GM21737 (cell line): ENCODE measurements around the gene CDK3.

ENCODE experiments used
- ATAC-seq: cut with Tn5 transposase; IDR thresholded peaks from one replicate; pipeline ENCODE4 v1.9.1; 2021; ENCODE audit warnings: mild to moderate bottlenecking, moderate library complexity; ENCODE audit not compliant: unreplicated experiment

CDK3 gene

DNA sequence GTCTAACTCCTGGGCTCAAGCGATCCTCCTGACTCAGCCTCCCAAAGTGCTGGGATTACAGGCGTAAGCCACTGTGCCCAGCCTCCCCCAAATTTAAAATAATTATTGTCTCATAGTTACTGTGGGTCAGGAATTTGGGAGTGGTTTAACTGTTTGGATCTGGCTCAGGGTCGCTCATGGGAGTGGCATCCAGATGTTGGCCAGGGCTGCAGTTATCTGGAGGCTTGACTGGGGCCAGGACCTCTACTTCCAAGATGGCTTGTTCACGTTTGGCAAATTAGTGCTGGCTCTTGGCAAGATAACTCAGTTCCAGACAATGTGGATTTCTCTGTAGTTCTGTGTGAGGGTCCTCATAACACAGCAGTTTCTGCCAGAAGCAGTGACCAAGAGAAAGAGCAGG lies 13.6 kb upstream of the CDK3 start:
- ATAC-seq: no peak

DNA sequence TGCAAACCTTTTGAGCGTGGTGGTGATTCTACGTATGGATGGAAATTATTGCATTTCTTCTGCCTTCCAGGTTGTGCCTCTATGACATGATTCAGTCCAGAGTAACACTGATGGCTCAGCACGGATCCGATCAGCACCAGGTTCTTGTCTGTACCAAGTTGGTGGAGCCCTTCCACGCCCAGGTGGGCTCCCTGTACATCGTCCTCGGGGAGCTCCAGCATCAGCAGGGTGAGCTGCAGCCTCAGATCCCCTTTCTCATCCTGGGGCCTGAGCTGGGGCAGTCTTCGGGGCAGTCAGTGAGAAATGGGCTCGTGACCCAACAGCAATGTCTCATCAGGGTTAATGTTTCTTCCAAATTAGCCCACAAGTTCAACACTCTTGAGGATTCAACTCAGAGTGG lies 9.3 kb upstream of the CDK3 start:
- no peak for ATAC-seq

DNA sequence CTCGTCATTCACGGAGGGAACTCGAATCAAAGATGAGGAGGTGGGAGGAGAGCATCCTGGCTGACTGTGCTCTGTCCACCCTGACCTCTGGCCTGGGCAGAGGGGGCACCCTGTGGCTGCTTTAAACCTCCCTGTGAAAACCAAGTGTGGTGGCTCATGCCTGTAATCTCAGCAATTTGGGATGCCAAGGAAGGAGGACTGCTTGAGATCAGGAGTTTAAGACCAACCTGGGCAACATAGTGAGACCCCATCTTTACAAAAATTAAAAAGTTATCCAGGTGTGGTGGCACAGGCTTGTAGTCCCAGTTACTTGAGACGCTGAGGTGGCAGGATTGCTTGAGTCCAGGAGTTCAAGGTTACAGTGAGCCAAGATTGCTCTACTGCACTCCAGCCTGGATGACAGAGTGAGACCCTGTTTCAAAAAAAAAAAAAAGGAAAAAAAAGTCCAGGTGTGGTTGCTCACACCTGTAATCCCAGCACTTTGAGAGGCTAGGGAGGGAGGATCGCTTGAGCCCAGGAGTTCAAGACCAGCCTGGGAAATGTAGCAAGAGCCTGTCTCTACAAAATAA lies 5.8 kb upstream of the CDK3 start:
- no peak for ATAC-seq

DNA sequence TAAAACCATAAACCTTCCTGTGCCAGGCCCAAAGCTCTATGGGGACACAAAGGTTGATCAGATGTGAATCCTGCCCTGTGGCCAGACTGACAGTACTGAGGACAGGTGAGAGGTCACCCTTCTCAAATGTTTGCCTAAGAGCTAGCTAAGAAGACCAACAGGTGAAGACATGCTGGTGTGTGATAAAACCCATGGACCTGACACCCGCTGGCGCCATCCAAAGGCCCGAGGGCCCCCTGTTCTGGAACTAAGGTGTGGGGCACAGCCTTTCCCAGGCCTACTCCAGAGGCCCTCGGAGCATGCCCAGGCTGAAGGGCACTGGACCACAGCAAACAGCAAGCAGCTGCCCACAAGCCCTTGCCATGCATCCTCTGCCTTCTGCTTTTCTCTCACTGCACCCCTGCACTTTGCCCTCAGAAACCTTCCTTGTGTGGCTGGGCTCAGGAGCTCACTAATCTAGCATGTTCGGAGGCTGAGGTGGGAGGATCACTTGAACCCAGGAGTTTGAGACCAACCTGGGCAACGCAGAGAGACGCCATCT lies 5.2 kb upstream of the CDK3 start:
- no peak for ATAC-seq

DNA sequence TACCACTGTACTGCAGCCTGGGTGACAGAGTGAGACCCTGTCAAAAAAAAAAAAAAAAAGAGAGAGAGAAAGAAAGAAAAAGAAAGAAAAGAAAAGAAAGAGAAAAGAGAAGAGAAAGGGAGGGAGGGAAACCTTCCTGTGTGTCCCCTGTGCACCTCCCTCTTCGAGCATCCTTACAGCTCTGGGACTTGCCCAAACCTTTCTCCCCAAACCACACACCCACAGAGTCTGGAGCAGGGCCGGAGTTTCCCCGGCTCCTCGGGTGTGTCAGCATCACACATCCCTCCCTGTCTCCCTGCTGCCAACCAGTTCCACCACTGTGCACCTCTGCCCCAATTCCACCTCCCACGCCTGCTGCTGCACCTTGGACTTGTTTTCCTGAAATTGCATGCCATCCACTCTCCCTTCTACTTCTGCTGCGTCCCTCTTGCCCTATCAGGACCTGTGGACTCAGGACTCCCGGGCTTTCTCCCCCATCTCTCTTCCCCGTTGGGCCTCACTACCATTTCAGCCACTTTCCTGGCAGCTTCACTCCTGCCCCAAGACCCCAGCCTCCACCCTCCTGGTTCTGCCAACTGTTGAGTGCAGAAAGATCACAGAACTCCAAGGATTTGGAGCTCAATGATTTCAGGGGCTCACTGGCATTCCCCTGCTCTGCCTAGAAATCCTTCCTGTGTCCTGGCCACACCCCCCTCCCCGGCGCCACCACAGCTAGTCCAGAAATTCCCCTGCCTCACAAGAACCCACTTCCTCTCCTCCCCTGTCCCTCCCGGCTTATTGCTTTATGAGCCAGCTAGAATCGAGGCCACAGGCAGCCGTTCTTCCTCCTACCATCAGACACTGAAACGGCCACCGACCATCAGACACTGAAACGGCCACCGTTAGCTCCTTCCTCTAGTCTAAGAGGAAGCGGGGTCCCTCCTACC lies 3.7 kb upstream of the CDK3 start:
- ATAC-seq: peak; percentile 54

DNA sequence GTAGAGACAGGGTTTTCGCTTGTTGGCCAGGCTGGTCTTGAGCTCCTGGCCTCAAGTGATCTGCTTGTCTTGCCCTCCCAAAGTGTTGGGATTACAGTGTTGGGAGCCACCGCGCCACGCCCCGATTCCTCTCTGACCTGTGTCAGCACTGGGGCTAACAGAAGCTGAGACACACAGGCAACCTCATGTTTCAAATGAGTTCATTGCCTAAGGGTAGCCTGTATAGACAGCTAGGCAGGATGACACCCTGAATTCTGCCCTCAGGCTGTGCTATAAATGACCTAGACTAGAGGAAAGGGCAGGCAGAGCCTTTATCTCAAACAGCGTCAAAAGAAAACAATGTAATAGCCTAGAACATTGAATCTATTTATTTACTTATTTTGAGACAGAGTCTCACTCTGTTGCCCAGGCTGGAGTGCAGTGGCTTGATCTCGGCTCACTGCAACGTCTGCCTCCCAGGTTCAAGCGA lies 2.3 kb upstream of the CDK3 start:
- no peak for ATAC-seq

DNA sequence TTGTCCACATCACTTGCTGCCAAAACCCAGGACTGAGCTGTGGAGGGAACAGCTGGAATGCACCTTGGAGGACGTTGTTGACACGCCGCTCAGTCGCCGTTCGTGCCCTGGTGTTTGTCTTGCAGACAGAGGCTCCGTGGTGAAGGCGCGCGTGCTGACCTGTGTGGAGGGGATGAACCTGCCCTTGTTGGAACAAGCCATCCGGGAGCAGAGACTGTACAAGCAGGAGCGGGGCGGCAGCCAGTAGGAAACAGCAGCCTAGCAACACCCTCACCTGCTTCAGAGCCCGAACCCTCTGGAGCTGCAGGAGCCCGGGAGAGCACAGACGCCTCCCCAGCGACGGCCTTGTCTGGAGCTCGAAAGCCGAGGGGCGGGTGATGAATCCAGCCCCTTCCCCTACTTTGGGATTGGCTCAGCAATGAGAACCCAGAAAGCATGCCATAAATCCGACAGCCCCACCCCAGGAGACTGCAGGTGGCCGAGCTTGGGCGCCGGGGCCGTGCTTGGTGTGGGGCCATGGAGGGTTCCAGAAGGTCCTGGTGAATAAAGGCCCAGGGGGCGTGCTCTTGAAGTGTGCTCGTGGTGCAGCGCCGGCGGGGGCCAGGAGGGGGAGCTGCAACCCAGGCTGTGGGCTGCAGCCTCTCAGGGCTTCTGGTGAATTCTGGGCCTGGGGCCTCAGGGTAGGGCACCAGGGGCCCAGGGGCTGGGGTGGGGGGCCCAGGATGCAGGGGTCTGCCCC lies 470 bp upstream of the CDK3 start:
- ATAC-seq: no peak

DNA sequence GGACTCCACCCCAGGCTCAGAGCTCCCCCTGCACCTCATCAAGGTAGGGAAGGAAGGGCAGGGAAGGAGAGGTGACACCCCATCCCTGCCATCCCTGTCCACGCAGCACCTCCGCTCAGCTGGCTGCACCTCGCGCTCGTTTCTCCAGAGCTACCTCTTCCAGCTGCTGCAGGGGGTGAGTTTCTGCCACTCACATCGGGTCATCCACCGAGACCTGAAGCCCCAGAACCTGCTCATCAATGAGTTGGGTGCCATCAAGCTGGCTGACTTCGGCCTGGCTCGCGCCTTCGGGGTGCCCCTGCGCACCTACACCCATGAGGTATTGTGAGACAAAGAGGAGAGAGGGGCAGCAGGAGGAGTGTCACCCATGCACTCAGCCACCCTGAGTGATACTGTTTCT lies 1.4 kb downstream of the CDK3 start:
- no peak for ATAC-seq

DNA sequence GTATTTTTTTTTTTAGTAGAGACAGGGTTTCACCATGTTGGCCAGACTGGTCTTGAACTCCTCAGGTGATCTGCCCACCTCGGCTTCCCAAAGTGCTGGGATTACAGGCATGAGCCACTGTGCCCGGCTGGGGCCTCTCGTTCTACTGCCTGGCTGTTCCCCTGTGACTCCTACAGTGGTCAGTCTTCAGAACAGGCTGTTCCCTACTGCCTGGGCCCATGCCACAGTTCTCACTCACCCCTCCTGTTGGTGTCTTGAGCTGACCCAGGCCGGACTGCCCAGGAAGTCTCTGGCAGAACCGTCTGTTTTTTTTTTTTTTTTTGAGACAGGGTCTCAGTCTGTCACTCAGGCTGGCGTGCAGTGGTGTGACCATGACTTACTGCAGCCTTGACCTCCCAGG lies 3.3 kb downstream of the CDK3 start:
- ATAC-seq: no peak

DNA sequence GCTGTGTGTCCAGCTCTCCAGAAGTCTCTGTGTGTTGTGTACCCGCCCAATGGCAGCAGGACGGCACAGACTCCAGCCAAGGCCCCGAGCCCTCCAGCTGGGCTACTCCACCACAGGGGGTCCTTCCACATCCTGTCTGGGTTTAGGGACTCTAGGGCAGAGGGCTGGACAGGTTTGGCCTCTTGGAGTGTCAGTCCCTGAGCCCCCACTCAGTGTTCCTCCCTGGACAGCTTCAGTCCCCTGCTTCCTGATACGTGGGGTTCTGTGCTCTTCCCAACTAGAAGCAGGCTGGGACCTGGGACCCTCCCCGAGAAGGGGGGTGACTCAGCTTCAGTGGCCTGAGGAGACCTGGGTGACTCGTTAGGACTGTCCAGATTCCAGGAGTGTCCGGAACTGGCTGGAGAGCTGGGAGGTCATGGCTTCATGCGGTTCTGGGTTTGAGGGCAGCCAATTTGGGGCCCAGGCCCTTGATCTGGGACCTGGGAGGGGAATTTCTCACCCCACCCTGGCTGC lies 4.2 kb downstream of the CDK3 start:
- ATAC-seq: no peak

DNA sequence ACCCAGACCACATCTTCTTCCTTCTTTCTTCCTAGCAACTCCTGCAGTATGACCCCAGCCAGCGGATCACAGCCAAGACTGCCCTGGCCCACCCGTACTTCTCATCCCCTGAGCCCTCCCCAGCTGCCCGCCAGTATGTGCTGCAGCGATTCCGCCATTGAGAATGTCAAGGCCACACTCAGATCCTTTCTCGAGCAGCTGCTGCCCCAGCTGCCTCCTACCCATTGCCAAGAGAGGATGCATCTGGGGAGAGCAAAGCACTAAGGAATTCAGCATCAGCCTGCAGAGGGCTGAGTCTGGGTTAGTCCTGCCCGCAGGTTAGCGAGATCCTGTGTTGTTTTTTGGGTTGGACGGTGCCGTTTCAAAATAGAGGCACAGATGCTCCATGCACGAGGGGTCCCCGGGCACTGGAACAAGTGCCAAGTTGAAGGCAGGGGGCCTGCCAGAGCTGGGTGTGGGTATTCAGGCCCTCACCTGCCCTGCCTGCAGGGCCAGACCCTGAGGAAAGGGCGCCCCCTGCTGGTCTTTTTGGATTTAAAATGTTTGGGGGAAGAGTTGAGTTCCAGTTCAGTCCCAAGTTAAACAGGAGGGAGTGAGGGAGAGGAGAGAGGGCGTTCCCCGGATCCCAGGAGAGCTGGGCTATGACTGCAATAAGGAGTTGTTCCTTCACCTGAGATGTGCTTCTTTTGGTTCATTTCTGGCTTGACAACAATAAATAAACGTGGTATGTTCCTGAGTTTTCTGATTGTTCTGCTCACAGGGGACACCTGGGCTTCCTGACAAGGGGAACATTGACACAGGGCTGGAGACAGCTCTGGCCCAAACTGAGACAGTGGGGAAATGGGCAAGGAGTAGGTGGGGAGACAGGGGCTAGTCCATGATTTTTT lies 4.9 kb downstream of the CDK3 start:
- ATAC-seq: no peak

DNA sequence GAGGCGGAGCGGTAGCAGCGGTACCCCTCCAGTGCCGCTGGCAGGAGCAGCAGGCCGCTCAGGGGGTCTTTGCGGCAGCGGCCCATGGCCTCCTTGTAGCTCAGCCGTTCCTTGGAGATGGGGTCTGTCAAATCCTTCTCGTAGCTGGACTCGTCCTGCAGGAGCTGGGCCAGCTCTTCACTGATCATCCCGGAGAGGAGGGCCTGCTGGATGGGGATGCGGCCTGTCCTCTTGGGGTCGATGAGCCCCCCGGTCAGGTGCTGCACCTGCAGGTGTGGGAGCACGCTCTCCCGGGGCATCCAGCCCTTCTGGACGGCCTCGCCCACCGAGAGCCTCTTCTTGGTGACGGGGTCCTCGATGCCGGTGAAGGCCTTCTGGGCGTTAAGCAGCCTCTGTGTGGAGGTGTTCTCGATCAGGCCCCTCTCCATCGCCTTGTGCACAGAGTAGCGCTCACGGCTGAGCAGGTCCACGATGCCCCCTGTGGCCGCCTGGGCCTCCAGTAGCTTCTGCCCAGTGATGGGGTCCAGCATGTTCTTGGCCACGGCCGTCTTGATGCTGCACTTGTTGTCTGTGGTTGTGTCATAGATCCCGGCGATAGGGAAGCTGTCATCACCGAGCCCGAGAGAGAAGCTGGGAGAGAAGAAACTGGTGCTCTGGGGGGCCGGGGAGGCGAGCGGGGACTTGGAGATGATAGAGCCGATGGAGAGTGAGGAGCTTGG lies 6.6 kb downstream of the CDK3 start:
- ATAC-seq: no peak

DNA sequence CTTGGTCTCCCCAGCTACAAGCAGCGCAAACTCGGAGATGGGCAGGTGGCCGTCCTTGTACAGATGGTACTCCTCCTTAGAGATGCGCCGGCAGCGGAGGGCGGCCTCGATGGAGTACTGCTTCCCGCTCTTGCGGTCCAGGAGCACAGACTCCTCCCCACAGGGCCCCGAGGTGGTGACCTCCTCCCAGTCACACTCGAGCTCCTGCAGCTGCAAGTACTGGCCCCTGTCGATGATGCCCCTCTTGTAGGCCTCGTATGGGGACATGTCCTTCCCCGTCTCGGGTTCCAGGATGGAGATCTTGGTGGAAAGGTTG lies 7.2 kb downstream of the CDK3 start:
- no peak for ATAC-seq

DNA sequence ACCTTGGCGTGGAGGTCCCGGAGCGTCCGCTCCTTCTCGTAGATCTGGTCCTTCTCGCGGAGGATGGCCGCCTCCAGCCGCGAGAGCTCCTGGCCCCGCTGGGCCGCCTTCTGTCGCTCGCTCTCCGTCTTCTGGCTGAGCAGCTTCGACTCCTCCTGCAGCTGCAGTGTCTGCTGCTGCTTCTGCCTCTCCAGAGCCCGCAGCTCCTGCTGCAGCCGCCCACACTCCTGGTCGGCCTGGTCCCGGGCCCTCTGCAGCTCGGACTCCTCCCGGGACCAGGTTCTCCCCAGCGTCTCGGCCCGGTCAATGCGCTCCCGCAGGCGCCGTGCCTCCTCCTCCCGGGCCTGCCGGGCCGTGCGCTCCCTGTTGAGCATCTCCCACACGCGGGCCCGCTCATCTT lies 7.6 kb downstream of the CDK3 start:
- ATAC-seq: no peak

DNA sequence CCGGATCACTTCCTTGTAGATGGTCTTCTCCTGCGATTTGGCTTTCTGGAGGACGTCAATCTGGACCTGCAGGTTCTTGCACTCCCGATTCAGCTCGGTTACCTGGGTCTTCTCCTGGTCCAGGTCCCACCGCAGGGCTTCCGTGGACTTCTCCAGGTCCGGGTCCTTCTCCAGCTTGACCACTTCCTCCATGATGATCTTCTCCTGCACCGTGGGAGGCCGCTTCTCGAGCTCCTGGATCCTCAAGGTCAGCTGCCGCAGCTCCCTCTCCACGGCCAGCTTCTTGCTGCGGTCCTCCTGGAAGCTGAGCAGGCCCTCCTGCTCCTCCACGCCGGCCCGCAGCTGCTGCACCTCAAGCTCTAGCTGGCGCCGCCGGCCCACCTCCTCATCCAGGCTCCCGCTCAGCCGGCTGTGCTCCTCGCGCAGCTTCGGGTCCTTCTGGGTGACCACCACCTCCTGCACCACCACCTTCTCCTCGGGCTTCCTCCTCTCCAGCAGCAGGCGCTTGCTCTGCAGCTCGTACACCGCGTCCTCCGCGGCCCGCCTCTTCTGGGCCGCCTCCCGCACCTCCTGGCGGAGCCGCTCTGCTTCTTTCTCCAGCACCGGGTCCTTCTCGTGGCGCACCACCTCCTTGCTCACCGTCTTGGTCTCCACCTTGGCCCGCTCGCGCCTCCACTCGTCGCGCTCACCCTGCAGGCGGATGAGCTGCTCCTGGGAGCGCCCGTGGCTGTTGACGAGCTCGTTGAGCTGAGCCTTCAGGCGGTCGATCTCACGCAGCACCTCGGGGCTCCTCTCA lies 8.2 kb downstream of the CDK3 start:
- ATAC-seq: no peak

DNA sequence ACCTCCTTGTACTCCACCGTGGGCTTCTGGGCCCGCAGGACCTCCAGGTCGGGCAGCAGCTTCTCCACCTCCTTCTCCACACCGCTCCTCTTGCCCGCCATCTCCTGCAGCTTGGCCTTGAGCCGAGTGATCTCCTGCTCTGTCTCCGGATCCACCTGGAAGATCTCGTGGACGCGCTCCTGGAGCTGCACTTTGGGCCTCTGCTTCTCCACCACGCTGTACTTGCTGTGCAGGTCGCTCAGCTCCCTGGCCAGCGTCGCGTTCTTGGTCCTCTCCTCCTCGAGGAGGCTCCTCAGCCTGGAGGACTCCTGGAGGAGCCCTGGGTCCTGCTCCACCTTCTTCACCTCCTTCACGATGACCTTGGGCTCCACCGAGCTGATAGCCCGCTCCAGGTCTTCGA lies 8.8 kb downstream of the CDK3 start:
- no peak for ATAC-seq

DNA sequence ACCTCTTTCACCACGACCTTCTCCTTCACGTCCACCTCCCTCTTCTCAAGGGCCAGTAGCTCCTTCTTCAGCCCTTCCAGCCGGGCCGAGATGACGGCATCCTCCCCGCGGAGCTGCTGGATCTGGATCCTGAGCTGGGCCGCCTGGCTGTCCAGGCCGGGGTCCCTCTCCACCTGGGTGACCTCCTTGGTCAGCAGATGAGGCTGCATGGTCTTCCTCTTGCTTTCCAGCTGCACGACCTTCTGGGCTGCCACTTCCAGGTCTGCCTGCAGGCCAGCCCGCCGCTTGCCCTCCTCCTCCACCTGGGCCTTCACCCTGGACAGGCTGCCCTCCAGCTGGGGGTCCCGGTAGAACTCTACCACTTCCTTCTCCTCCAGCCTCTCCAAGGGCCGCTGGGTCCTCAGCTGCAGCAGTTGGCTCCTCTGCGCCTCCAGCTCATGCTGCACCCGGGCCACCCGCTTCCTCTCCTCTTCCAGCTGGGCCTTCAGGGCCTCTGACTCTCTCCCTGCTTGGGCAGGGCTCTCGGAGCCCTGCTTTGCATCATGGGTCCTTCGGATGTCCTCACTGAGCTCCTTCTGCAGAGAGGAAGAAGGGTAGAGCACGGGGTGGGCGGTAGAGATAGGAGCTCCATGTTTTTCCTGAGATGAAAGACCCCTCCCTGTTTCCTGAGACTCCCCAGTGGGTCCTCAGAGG lies 9.5 kb downstream of the CDK3 start:
- ATAC-seq: no peak

DNA sequence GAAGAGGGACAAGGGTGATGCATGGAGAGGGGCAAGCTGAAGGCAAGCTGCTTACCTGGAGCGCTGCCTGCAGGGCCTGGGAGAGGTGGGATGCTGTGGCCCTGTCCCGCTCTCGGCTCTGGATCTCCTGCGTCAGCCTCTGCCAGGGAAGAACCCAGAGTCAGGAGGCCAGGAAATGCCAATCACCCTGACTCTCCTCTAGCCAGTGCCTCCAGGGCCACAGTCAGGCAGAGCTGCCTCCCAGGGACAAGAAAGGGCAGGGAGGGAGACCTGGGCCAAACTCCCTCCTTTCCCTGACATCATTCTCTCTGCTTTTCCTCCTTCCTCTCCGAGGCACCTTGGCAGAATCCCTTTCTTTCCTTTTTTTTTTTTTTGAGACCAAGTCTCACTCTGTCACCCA lies 11.3 kb downstream of the CDK3 start:
- ATAC-seq: no peak
